NCI-H1092 treated with DMSO at 0.1 percent for 48 hours (cell line): Measurements from ENCODE around the gene PPP2R2B.

ENCODE experiments used
- DNase-seq: peaks from one replicate; lab custom pipeline; 2025; lab: John Stamatoyannopoulos, UW

Gene PPP2R2B

GRCh38 chr5:146699664-146700418, 178.7 kb downstream of the PPP2R2B start:
- DNase-seq: peak; percentile 88

- no peak for DNase-seq
Observed at GRCh38 chr5:146699138-146699537, 179.4 kb downstream of the PPP2R2B start.

GRCh38 chr5:146698651-146699050, 179.9 kb downstream of the PPP2R2B start:
- no peak for DNase-seq

- DNase-seq: no peak
Observed at GRCh38 chr5:146697211-146697610, 181.3 kb downstream of the PPP2R2B start.

- DNase-seq: no peak
Observed at GRCh38 chr5:146695646-146696045, 182.9 kb downstream of the PPP2R2B start.

GRCh38 chr5:146690880-146691355, 187.6 kb downstream of the PPP2R2B start:
- DNase-seq: no peak

GRCh38 chr5:146687630-146688029, 190.9 kb downstream of the PPP2R2B start:
- no peak for DNase-seq

GRCh38 chr5:146683861-146684260, 194.7 kb downstream of the PPP2R2B start:
- DNase-seq: no peak

- DNase-seq: no peak
Observed at GRCh38 chr5:146682899-146683532, 195.5 kb downstream of the PPP2R2B start.

GRCh38 chr5:146681585-146682105, 196.9 kb downstream of the PPP2R2B start:
- no peak for DNase-seq

GRCh38 chr5:146680846-146681584, 197.5 kb downstream of the PPP2R2B start:
- DNase-seq: no peak

GRCh38 chr5:146675636-146676035, 202.9 kb downstream of the PPP2R2B start:
- no peak for DNase-seq

GRCh38 chr5:146672866-146673265, 205.7 kb downstream of the PPP2R2B start:
- DNase-seq: no peak

- DNase-seq: no peak
Observed at GRCh38 chr5:146671561-146672295, 206.8 kb downstream of the PPP2R2B start.

- no peak for DNase-seq
Observed at GRCh38 chr5:146669656-146670055, 208.9 kb downstream of the PPP2R2B start.

GRCh38 chr5:146667633-146668272, 210.8 kb downstream of the PPP2R2B start:
- DNase-seq: peak; percentile 26

GRCh38 chr5:146662229-146662628, 216.3 kb downstream of the PPP2R2B start:
- DNase-seq: no peak

GRCh38 chr5:146660376-146660960, 218.1 kb downstream of the PPP2R2B start:
- no peak for DNase-seq

GRCh38 chr5:146659961-146660360, 218.6 kb downstream of the PPP2R2B start:
- no peak for DNase-seq

- DNase-seq: no peak
Observed at GRCh38 chr5:146656703-146657102, 221.9 kb downstream of the PPP2R2B start.

GRCh38 chr5:146653560-146653959, 225.0 kb downstream of the PPP2R2B start:
- no peak for DNase-seq
